Measurements from ENCODE around the gene CHN1.
A peak's percentile ranks its signal among the peaks of the same experiment; 100 is the strongest.

CHN1 gene

DNA sequence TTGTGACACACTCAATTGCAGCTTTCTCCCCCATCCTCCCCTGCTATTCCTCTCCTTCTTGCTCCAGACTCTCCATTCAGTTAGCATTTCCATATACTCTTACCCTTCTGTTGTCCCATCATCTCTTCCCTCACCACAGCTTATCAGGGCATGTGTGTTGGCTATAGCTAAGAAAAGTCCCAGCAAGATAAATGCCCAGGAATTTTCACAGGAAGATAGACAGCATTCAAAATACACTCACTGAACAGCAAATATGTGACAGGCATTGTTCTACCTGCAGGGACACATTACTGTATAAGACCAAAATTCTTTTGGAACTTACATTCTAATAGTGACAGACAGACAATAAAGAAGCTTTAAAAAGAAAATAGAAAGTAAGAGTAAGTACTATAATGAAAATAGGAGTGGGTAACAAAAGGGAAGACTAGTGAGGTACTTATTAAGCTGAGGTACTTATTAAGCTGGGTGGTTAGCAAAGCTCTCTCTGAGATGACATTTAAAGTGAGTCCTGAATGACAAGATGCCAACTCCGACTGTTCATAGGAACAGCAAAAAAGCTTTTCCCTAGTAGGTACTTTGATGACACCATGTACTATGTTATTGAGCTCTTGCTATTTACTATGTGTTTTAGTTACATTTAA is 86.2 kb downstream of the CHN1 start:
- DNase-seq: no peak

DNA sequence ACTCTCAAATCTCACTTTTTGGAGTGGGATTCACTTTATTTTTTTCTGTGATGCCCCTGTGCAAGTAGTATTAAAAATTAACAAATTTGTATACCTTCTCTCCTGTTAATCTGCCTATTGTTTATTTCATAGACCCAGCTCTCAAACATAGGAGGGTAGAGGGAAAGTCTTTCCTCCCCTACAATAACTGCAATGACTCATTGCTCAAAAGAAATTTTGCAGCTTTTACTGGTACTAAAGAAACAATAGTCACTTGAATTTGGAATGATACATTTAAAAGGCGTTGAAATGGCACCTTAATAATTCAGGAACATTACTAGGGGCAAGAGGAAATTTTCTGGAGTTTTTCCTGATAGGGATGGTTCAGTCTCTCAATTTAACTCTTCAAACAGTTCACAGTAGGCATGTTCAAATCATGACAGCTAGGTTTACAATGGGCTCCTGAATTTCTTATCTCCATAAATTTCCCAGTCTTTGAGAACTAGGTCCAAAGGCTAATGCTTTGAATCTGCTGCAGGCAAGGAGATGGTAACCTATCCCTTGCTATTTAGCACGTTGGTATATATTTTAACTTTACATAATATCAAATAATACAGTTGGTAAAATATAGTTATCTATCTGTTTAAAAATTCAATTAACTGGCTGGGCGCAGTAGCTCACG is 88.8 kb downstream of the CHN1 start:
- DNase-seq: no peak

DNA sequence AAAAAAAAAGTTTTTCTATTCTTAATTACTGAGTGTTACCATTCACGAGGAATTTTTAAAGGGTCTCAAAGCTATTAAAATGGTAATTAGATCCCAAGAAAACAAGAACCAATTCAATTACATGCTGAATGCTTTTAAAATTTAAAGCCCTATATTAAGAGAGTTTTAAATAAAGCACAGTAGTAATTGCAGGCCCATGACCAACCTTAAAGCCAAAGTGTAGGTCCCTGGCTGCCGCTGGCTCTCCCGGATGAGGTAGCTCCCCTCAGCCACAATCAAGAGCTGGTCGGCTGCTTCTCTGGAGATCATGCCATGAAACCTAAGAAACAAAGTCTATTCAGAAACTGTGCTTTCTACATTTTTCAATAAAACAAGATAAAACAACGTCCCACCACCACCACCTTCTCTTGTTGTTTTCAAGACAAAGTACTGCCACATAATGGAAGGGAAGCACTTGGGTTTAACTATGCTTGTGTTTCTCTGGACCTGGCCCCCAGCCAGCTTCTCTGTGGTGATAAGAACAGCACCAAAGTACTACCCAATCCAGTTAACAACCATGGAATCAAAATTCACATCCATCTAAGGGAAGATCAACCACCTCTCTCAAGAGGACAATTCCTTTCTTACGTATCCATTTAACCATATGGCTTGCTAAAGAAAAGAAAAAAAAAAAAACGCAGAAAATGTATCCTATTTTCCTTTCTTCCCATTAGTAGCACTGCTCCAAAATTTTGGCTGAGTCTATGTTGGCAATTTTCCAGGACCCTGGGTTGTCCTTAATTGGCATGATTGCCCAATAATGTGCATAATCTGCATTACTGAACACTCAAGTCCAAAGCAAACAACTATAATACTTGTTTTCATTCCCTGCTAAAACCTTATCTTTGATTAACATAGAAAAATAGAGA is 90.1 kb downstream of the CHN1 start:
- DNase-seq: no peak

DNA sequence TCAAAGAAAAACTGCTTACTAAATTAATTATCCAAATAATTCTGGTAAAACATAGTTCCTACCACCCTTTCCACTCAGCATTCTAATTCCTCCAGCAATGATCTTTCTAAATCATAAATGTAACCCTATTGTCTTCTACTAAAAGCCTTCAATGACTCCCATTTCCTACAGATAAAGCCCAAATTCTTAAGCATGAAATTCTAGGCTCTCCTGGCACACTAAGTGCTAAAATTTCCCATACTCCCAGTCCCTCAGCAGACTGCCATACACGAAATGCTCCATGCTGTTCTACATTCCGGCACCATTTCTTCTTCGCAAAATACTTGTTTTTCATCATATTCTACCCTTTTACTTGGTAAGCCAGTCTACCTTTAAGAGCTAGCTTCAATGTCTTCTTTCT is 96.9 kb downstream of the CHN1 start:
- DNase-seq: no peak

DNA sequence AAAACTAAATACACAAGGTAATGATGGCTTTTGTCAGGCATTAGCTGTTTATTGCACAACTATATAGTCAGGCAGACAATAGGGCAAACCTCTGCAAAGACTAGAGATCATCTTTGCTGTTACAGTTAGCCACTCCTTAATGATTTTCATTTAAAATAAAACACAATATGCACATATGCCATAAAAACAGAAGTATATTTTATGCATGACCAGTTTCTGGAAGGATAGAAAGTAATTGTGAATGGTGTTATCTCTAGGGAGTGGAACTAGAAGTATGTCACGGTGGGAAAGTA is 102.0 kb downstream of the CHN1 start:
- no peak for DNase-seq

DNA sequence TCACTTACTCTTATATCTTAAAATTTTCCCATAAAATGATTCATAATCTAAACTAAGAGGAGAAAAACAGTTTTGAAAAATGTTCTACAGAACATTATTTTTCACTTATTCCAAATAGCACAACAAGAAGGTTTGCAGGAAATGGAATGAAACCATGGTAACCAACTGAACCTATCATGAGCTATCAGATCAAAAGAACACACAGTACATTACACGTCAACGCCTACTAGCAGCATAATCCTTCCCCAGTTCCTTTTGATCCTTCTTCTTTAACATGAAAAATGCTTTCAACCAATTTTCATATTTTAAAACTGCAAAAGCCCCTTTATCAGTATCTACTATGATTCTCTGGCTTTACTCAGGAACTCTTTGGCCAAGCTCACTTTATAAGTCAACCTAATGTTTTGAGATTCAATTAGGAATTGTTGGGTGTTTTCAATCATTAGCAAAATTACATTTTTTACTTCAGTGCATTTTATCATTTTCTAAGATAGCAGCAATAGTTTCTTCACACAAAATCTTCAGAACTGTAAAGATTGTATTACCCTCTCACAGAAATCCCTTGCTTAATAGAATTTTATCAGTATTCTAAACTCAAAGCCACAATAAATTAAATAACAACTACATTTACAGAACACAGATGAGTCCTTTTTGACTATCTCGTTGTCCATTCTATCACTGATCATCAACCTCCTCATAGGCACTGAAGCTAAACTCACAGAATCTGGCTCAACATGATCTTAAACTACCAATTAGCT is 102.5 kb downstream of the CHN1 start:
- DNase-seq: no peak

DNA sequence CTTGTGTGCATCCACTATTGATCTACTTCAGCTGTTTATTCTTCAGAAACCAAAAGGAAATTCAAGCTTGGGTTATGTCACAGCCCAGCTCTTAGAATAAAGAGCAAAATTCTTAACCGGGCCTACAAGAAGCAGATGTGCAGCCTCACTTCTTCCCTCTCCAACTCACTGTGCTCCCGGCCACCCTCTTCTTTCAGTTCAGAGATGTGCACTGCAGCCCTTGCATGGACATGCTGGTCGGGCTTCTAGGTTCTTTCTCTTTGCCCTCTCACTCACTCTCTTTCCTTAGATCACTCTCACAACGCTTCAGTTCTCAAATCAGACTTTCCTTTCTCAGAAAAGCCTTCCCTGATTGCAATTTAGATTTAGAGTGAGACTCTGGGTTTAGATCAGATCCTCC is 104.1 kb downstream of the CHN1 start:
- DNase-seq: peak in 1 of 2 donors; percentile 4

DNA sequence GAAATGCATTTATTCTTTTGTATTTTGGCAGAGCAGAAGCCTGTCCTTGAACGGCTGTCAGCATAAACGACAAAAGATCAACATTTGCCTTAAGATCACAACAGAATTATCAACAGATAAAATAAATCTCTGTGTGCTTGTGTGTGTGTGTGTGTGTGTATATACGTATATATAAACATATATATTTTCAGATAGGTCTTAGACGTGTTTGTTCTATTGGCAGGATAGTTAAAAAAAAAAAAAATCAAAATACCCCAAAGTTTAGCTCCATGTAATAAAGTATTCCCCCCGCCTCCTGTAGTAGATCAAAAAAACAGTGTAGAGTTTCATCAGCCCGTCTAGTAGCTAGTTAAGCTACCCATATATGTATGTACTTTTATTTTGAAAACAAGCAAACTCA is 107.9 kb downstream of the CHN1 start:
- no peak for DNase-seq

DNA sequence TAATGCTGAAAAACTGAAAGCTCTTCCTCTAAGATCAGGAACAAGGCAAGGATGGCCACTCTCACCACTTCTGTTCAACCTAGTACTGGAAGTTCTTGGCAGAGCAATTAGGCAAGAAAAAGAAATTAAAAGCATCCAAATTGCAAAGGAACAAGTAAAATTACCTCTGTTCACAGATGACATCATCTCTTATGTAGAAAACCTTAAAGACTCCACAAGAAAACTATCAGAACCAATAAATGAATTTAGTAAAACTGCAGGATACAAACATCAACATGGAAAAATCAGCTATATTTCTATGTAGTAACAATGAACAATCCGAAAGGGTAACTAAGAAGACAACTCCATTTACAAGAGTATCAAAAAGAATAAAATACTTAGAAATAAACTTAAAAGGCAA is 112.2 kb downstream of the CHN1 start:
- no peak for DNase-seq

DNA sequence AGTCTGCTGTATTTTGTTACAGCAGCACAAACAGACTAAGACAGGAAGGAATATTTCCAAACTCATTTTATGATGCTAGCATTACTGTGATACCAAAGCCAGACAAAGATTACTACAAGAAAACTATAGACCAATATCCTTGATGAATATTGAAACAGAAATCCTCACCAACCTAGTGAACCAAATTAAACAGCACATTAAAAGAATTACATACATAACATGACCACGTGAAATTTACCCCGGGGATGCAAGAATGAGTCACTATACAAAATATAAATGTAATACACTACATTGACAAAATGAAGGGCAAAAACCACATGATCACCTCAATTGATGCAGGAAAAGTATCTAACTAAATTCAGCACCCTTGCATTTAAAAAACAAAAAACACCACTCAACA is 112.6 kb downstream of the CHN1 start:
- no peak for DNase-seq

DNA sequence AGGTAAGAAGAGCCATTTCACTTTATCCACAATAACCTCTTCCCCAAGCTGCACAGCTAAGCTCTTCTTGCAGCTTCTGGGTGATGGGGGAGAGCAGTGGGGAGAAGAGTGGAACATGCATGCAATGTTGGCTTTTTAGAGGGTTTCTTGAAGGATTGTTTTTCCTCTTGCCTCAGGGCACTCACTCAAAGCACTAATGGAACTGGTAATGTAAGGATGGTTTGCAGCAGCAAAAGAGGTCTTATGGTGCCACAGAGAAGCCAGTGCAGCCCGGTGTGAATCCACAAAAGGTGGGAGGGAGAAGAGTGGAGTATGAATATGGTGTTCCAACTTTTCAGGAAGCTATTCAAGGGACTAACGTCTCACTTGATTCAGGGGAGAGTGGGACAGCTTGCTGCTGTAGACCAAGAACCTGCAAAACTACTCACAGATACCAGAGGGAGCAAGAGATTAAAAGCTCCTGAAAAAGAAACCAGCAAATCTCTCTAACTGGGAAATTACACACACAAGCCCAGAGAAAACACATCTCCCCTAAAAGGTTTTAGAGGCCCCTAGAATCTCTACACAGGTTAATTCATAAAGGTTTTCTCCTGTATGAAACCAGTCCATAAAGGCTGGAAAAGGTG is 116.4 kb downstream of the CHN1 start:
- DNase-seq: no peak

DNA sequence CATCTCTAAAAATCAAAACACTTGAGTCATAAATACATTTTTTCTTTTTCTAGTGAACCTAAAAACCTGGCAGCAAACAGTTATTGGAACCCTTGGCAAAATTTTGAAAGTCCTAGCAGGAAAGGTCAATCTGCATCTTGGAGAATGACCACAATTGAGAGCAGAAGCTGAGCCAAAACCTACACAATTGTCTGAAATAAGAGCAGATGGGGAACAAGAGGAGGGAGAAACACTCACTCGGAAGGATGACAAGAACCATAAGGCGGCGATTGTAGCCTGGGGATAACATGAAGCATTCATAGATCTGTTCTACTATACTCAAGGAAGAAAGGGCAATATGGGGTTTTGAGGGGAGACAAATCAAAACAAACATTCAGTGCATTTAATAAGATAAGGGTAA is 117.0 kb downstream of the CHN1 start:
- DNase-seq: no peak

DNA sequence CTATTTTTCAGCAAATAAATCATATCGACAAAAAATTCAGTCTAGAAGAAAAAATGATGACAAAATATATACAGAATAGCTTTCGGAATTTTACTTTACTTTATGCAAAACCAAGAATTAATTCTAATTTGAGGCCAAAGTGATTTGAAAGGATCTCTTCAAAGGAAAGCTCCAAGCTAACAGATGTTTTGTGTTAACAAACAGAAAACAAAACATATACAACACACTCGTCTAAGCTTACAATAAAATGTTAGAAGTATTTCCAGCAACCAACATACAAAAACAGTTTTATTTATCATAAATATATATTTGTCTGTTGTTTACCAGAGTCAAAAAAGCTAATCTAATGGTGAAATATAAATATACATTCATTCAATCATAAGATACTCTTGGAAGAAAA is 122.8 kb downstream of the CHN1 start:
- no peak for DNase-seq

DNA sequence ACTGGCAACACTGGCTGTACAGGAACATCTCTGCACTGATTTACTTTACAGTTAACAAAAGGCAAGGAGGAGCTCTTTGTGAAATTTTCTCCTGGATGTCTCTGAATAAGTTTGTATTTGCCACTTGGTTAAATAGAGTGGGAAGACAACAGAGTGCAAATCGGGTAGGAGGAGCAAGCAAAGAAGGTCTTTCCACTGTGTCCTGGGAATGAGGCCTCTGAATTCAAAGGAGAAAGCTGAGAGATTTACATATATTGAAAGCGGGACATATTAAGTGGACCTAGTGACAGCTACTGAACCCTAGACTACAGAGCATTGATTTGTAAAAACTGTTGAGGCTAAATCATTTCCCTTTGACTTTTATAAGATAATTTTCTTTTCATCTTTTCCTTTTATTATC is 123.5 kb downstream of the CHN1 start:
- no peak for DNase-seq

DNA sequence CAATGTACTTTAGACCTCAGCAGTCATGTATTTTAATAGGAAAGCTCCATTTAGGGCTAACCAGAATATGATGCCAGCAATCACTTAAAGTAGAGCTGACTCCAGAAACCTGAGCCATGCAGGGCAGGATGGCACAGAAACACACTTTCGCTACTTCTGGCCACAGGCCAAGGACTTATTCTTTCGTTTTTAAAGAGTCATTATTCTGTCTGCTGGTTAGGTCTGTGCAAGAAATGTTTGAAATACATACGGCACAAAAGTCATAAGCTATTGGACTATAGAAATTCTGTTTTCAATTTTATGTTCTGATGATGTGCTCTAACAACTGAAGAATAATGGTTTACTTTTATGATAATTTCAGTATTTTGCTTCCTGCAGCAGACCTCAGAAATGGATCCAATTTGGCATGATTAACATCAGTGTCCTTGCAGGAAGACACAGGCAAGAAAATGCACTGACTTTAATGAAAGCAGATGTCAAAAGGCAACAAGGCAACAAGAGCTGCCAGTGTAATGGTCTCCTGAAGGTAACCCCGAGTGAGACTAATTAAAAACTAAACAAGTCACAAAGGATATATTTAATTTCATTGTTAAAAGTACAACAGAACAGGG is 126.5 kb downstream of the CHN1 start:
- no peak for DNase-seq

DNA sequence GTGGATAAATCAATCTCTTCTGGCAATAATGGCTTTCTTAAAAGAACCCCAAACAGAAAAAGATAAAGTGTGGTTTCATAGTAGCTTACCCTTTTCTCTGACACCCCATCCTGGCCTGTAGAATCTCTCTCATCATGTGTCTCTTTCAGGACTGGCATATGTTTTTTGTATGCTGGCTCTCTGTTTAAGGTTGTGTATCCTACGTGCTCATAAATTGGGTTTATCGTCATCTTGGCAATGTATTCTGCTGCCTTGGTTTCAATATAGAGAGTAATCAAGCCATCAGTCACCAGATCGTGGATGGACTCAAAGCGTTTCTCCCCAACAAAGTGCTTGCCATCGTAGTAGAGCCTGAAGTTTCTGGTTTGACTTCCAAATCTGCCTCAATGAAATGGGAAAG is 127.4 kb downstream of the CHN1 start:
- DNase-seq: no peak

DNA sequence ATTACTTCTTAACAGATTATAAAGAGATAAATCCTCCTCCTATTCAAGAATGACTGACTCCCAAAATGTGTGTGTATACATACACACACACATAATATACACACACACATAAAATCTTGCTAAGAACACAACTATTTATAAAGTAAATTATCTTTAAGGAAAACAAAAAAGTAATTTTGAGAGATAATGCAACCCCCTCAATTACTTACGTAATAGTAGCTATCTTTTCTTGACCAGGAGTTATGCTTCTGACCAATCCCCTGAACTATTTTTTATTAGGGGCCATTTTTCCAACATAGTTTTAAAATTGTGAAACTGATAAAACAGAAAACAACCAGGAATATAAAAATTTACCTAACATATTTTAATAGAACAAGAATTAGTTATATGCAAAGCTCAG is 127.9 kb downstream of the CHN1 start:
- DNase-seq: no peak

DNA sequence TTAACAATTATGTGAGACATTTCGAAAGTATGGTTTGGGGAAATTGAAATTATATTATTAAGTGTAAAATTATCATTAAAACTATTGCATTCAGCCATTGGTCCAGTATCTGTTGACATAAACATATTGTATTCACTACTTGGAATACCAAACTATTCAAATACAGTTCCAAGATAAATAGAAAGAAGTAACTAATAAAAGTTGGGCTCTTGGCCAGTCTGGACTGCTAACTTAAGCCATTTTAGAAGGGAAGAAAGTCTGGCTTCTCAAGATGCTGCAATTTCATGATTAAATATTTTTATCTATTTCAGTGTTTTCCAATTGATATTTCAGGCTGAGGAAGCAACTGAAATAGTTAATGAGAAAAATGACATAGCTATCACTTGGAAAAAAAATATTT is 131.1 kb downstream of the CHN1 start:
- no peak for DNase-seq

DNA sequence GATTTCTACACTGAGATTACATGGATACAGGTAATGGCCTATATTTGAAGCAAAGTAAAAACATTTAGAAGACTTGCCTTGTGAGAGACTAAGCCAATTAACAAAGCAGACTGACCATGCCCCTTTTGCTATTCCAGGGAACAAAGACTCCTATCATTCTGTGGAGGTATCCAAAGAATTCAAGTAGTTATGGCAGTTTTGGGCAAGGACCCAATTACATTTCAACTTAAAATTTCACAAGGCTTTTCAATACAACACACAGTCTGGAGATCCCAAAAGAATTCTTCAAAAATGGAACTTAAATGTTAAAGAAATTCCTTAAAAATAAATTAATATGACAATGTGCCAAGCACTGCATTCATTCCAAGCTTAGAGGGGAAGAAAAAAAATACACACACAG is 131.7 kb downstream of the CHN1 start:
- no peak for DNase-seq

DNA sequence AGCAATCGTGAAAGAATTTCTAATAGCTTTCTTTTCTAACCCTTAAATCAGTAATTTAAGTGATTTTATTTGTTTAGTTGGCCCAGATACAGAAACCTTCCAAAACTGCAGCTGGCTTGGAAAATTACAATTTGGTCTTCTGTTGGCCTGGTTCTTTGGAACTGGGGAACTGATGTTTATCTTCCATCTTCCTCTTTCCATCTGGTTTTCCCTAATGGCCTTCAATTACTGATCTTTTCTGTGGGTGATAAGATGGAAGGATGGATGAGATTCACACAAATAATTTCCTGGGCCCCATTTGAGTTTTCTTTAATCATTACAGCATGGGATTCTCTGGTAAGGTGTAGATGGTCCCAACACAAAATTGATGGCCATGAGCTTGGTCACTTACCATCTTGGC is 134.4 kb downstream of the CHN1 start:
- DNase-seq: no peak

DNA sequence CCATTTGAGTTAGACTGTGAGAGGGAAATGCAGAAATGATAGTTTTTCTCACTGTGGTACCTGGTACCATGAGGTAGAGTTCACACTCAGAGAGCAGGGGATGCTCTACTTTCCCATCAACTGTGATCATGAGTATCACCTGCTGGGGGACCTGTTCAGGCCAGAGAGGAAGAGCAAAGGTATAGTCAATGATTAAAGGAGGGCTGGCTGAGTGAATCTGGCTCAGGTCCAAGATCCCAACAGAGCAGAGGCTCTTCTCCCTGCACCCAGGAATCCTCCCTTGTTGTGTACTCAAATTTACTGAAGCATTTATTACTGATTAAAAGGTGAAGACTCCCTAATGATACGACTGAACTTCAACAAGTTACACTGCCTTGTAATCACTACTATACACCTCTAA is 136.3 kb downstream of the CHN1 start:
- no peak for DNase-seq

DNA sequence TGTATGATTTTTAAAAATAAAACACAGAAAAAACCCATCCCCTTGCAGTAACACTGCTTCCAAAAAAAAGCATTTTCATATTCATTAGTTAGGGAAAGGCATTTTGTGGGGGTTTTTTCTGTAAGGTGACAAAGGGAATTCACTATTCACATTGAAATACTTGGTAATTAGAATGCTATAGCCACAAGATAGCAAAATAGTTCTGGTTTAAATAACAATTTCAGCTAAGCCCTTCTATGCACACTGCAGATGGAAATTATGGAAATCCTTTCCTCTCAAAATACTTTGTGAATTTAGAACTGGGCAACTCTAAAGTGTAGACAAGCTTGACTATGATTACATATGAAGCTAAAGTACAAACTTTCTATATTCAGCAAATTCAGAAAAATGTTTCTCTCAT is 138.8 kb downstream of the CHN1 start:
- DNase-seq: no peak

DNA sequence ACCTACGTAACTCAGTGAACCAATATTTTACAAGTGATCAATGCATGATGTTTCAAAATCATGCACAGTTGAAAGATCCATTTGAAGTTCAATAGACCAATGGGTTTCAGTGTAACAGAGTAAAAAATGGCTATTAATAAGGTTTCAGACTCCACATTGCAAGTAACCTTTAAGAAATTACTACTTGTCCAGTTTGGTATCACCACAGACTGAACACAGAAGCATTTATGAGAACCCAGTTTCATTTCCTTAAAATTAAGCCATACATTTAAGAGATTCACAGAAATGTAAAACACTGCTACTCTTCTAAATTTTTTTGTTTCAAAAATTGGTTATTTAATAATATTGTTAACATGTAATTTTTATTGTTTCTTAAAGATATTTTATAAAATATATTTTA is 142.0 kb downstream of the CHN1 start:
- DNase-seq: no peak
